Kidney tubule cell (primary cell): ENCODE measurements around the gene MLC1.

Experiments used
- DNase-seq: peaks from one replicate; pipeline ENCODE4 v3.0.0-alpha.2; 2018; ENCODE audit warnings: low spot score

The MLC1 gene

GRCh38 chr22:50085211-50085972, at the start of gene MLC1:
Gene MLC1, minus strand, starts transcription at chr22:50085426. Its CDS starts 524 bp downstream, at chr22:50084902.
- no peak for DNase-seq

- no peak for DNase-seq
Observed at GRCh38 chr22:50134481-50134880, 49.3 kb upstream of the MLC1 start.

GRCh38 chr22:50131894-50132293, 46.7 kb upstream of the MLC1 start:
- DNase-seq: no peak

GRCh38 chr22:50129121-50129736, 44.0 kb upstream of the MLC1 start:
- DNase-seq: no peak

- no peak for DNase-seq
Observed at GRCh38 chr22:50125029-50125428, 39.8 kb upstream of the MLC1 start.

GRCh38 chr22:50123119-50123518, 37.9 kb upstream of the MLC1 start:
- no peak for DNase-seq

GRCh38 chr22:50121202-50121740, 36.0 kb upstream of the MLC1 start:
- DNase-seq: no peak

- DNase-seq: no peak
Observed at GRCh38 chr22:50119768-50120251, 34.6 kb upstream of the MLC1 start.

GRCh38 chr22:50119169-50119767, 34.0 kb upstream of the MLC1 start:
- no peak for DNase-seq

- peak; percentile 61 for DNase-seq
Observed at GRCh38 chr22:50118557-50119168, 33.4 kb upstream of the MLC1 start.

GRCh38 chr22:50118129-50118528, 32.9 kb upstream of the MLC1 start:
- no peak for DNase-seq

- DNase-seq: no peak
Observed at GRCh38 chr22:50117168-50117762, 32.0 kb upstream of the MLC1 start.

GRCh38 chr22:50115693-50116092, 30.5 kb upstream of the MLC1 start:
- DNase-seq: peak; percentile 12

- DNase-seq: no peak
Observed at GRCh38 chr22:50114221-50115021, 29.2 kb upstream of the MLC1 start.

GRCh38 chr22:50112151-50113118, 27.2 kb upstream of the MLC1 start:
- peak; percentile 41 for DNase-seq

GRCh38 chr22:50111056-50111455, 25.8 kb upstream of the MLC1 start:
- no peak for DNase-seq

- DNase-seq: no peak
Observed at GRCh38 chr22:50107529-50107928, 22.3 kb upstream of the MLC1 start.

GRCh38 chr22:50105208-50106100, 20.2 kb upstream of the MLC1 start:
- DNase-seq: no peak

GRCh38 chr22:50104141-50104544, 18.9 kb upstream of the MLC1 start:
- no peak for DNase-seq
